ENCODE data around the gene QSOX1. TPM values are rescaled to one million over a fixed set of nuclear protein-coding genes. Genes with fewer than 3 reads are reported as not detected.

QSOX1 gene
- total and polyA plus RNA-seq, 4 donors, result 170 to 537 (median 256) TPM

- peaks cover 0 to 65% (median 22%) of the 10 kb centered on the region in 4 donors for H3K36me3 ChIP-seq (ENCODE audit: control insufficient read depth in 4 of 4, insufficient read depth in 4 of 4, low read length in 4 of 4)
- WGBS, 2 donors, result 95 to 97% methylated on average over 13 to 14 of the region's 14 CpGs
These were observed 39.4 kb downstream of the QSOX1 start for GRCh38 chr1:180194048-180194425.

GRCh38 chr1:180194546-180195207 lies 40.0 kb downstream of the QSOX1 start:
- 86 to 87% methylated on average over 19 of the region's 19 CpGs for WGBS, 2 donors
- ATAC-seq (ENCODE audit: insufficient read depth, low FRiP score) (no peak), DNase-seq (no peak)
- no peak overlapping the region for H3K9ac ChIP-seq (ENCODE audit: insufficient read depth in 1 of 2, low read length in 2 of 2)
- no peak for TF ChIP-seq CTCF (IDR thresholded peaks at IDR 0.05; ENCODE audit: control extremely low read depth, extremely low read depth)
- H3K9me3 ChIP-seq (ENCODE audit: control insufficient read depth in 4 of 4, insufficient read depth in 3 of 4, low read length in 3 of 4), result no peaks in the 10 kb centered on the region
- no peak overlapping the region for H3K4me3 ChIP-seq
- H3K27ac ChIP-seq (ENCODE audit: low read depth in 1 of 2, low read length in 1 of 2), result no peak overlapping the region
- no peaks in the 10 kb centered on the region for H3K4me1 ChIP-seq (ENCODE audit: control insufficient read depth in 5 of 5, insufficient read depth in 5 of 5, low read length in 5 of 5)
- no peaks in the 10 kb centered on the region for H3K27me3 ChIP-seq (ENCODE audit: control insufficient read depth in 3 of 3, insufficient read depth in 3 of 3, low read length in 2 of 3)
- peaks cover 0 to 62% (median 21%) of the 10 kb centered on the region in 4 donors for H3K36me3 ChIP-seq (ENCODE audit: control insufficient read depth in 4 of 4, insufficient read depth in 4 of 4, low read length in 4 of 4)

More at GRCh38 chr1:180194048-180194425, 39.4 kb downstream of the QSOX1 start:
- H3K9me3 ChIP-seq (ENCODE audit: control insufficient read depth in 4 of 4, insufficient read depth in 3 of 4, low read length in 3 of 4), result no peaks in the 10 kb centered on the region
- no peak overlapping the region for H3K4me3 ChIP-seq
- TF ChIP-seq CTCF (IDR thresholded peaks at IDR 0.05; ENCODE audit: control extremely low read depth, extremely low read depth), result no peak
- H3K4me1 ChIP-seq (ENCODE audit: control insufficient read depth in 5 of 5, insufficient read depth in 5 of 5, low read length in 5 of 5), result no peaks in the 10 kb centered on the region
- DNase-seq (no peak), ATAC-seq (ENCODE audit: insufficient read depth, low FRiP score) (no peak)
- H3K27me3 ChIP-seq (ENCODE audit: control insufficient read depth in 3 of 3, insufficient read depth in 3 of 3, low read length in 2 of 3), result no peaks in the 10 kb centered on the region
- H3K9ac ChIP-seq (ENCODE audit: insufficient read depth in 1 of 2, low read length in 2 of 2), result no peak overlapping the region
- H3K27ac ChIP-seq (ENCODE audit: low read depth in 1 of 2, low read length in 1 of 2), result no peak overlapping the region

GRCh38 chr1:180195401-180195800 lies 40.7 kb downstream of the QSOX1 start:
- Histone ChIP-seq H3K4me1 (ENCODE audit: control insufficient read depth in 5 of 5, insufficient read depth in 5 of 5, low read length in 5 of 5) (no peaks in the 10 kb centered on the region), H3K4me3 (no peak overlapping the region), H3K9ac (ENCODE audit: insufficient read depth in 1 of 2, low read length in 2 of 2) (no peak overlapping the region), H3K9me3 (ENCODE audit: control insufficient read depth in 4 of 4, insufficient read depth in 3 of 4, low read length in 3 of 4) (no peaks in the 10 kb centered on the region), H3K27ac (ENCODE audit: low read depth in 1 of 2, low read length in 1 of 2) (no peak overlapping the region), H3K36me3 (ENCODE audit: control insufficient read depth in 4 of 4, insufficient read depth in 4 of 4, low read length in 4 of 4) (peaks cover 0 to 56% (median 13%) of the 10 kb centered on the region in 4 donors), H3K27me3 (ENCODE audit: control insufficient read depth in 3 of 3, insufficient read depth in 3 of 3, low read length in 2 of 3) (no peaks in the 10 kb centered on the region)
- no peak for TF ChIP-seq CTCF (IDR thresholded peaks at IDR 0.05; ENCODE audit: control extremely low read depth, extremely low read depth)
- WGBS, 2 donors, result 97% methylated on average over 3 of the region's 3 CpGs
- no peak for DNase-seq
- ATAC-seq (ENCODE audit: insufficient read depth, low FRiP score), result no peak

GRCh38 chr1:180195916-180196315 lies 41.2 kb downstream of the QSOX1 start:
- DNase-seq, result no peak
- Histone ChIP-seq H3K4me3 (no peak overlapping the region), H3K4me1 (ENCODE audit: control insufficient read depth in 5 of 5, insufficient read depth in 5 of 5, low read length in 5 of 5) (no peaks in the 10 kb centered on the region), H3K27me3 (ENCODE audit: control insufficient read depth in 3 of 3, insufficient read depth in 3 of 3, low read length in 2 of 3) (no peaks in the 10 kb centered on the region), H3K36me3 (ENCODE audit: control insufficient read depth in 4 of 4, insufficient read depth in 4 of 4, low read length in 4 of 4) (peaks cover 0 to 53% (median 11%) of the 10 kb centered on the region in 4 donors), H3K9ac (ENCODE audit: insufficient read depth in 1 of 2, low read length in 2 of 2) (no peak overlapping the region), H3K27ac (ENCODE audit: low read depth in 1 of 2, low read length in 1 of 2) (no peak overlapping the region), H3K9me3 (ENCODE audit: control insufficient read depth in 4 of 4, insufficient read depth in 3 of 4, low read length in 3 of 4) (no peaks in the 10 kb centered on the region)
- ATAC-seq (ENCODE audit: insufficient read depth, low FRiP score), result no peak
- WGBS, 2 donors, result 83 to 90% methylated on average over 9 of the region's 9 CpGs
- no peak for TF ChIP-seq CTCF (IDR thresholded peaks at IDR 0.05; ENCODE audit: control extremely low read depth, extremely low read depth)

Measured in lung (tissue), 12 donors.